A673 (cell line): ENCODE results near the gene TEX13A. TPM values are rescaled to one million over a fixed set of nuclear protein-coding genes. Genes with fewer than 3 reads are reported as not detected.

Source experiments
- BruUV-seq: library from RNA; stranded (reverse); fragments of 400-500 nt; replicated peaks from 2 replicates; lab custom pipeline; 2021; lab: Mats Ljungman, UMichigan
- CTCF ChIA-PET: fragments of 300-600 bp; sonication (Branson Sonifier 250); formaldehyde crosslinking; loops from one replicate; lab custom pipeline; 2022; ENCODE audit warnings: antibody characterized with exemption; lab: Charles Lee
- POLR2A ChIA-PET: fragments of 300-600 bp; sonication (Branson Sonifier 250); formaldehyde crosslinking; loops from one replicate; lab custom pipeline; 2022; ENCODE audit warnings: antibody characterized with exemption; ENCODE audit not compliant: low non-redundant PET; lab: Charles Lee
- DNase-seq: peaks from one replicate; pipeline ENCODE4 v3.0.0-alpha.2; 2015; ENCODE audit warnings: low spot score
- H3K27ac ChIP-seq: fragments of 200-600 bp; sonication (generic); 2 replicates; pipeline ENCODE4 v1.5.1; 2016; ENCODE audit warnings: mixed run types, low read depth, mild to moderate bottlenecking, mixed read lengths, antibody characterized with exemption, low read length; ENCODE audit not compliant: poor library complexity, severe bottlenecking
- H3K27me3 ChIP-seq: fragments of 200-600 bp; sonication (generic); replicated peaks from 2 replicates; pipeline ENCODE4 v1.6.1; 2017; ENCODE audit warnings: mixed run types, low read depth, mild to moderate bottlenecking, mixed read lengths, antibody characterized with exemption, low read length; ENCODE audit not compliant: insufficient read depth, poor library complexity
- H3K36me3 ChIP-seq: fragments of 200-600 bp; sonication (generic); 2 replicates; pipeline ENCODE4 v1.6.1; 2016; ENCODE audit warnings: mixed run types, mild to moderate bottlenecking, mixed read lengths, antibody characterized with exemption, low read length; ENCODE audit not compliant: insufficient read depth, poor library complexity, severe bottlenecking
- H3K4me1 ChIP-seq: fragments of 200-600 bp; sonication (generic); 2 replicates; pipeline ENCODE4 v1.6.1; 2017; ENCODE audit warnings: mixed run types, mild to moderate bottlenecking, mixed read lengths, antibody characterized with exemption, low read length; ENCODE audit not compliant: insufficient read depth, poor library complexity, severe bottlenecking
- H3K4me3 ChIP-seq: fragments of 200-600 bp; sonication (generic); 2 replicates; pipeline ENCODE4 v1.5.1; 2016; ENCODE audit warnings: low read depth, mixed run types, mild to moderate bottlenecking, mixed read lengths, low read length; ENCODE audit not compliant: poor library complexity, severe bottlenecking
- H3K9me3 ChIP-seq: fragments of 200-600 bp; sonication (generic); 2 replicates; pipeline ENCODE4 v1.6.1; 2016; ENCODE audit warnings: mixed run types, low read depth, mild to moderate bottlenecking, mixed read lengths, antibody characterized with exemption, low read length; ENCODE audit not compliant: poor library complexity, severe bottlenecking
- EZH2 ChIP-seq: fragments of 200-600 bp; sonication (generic); IDR thresholded peaks from 2 replicates; pipeline ENCODE4 v1.6.1; 2017; ENCODE audit warnings: borderline replicate concordance, low read depth, mild to moderate bottlenecking, mixed read lengths, antibody characterized with exemption, low read length; ENCODE audit not compliant: poor library complexity, severe bottlenecking
- intact Hi-C: fragments of 100-400 bp; cut with micrococcal nuclease; formaldehyde crosslinking; loops from one replicate; pipeline ENCODE4 v1.10.0; 2022; ENCODE audit not compliant: unreplicated experiment
- total RNA-seq: library from RNA; stranded (reverse); gene quantifications from 2 replicates; pipeline ENCODE4 v1.2.3, GENCODE V29; 2021
- TF ChIP-seq, protein P1 (sequence below): fragments of 300-800, 200-600 bp; sonication (generic); conservative IDR thresholded peaks from 2 replicates; pipeline ENCODE4 v1.5.1; 2017; ENCODE audit warnings: low read depth, mild to moderate bottlenecking, antibody characterized with exemption, low read length, moderate library complexity, mixed read lengths

Gene TEX13A
- total RNA-seq, 1 experiment from 2014 or later = not detected

DNA sequence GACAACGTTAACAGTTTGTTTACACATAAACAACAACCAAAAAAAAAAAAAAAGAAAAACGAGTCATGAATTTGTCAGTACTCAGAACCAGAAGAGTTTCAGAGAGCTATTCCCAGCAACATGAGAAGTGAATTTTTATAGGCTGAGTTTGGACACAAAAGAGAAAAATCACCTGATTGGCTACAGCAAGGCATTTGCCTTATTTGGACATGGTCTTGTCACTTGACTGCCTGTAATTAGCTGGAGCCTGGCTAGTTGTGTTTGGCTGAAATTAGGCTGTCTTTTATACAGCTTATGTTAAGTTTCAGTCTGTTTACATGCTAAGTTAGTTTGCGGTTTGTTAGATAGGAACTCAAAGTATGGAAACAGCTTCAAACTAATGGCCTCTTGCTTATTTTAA, 880 bp upstream of the TEX13A start:
- POLR2A ChIA-PET = no interaction called here

DNA sequence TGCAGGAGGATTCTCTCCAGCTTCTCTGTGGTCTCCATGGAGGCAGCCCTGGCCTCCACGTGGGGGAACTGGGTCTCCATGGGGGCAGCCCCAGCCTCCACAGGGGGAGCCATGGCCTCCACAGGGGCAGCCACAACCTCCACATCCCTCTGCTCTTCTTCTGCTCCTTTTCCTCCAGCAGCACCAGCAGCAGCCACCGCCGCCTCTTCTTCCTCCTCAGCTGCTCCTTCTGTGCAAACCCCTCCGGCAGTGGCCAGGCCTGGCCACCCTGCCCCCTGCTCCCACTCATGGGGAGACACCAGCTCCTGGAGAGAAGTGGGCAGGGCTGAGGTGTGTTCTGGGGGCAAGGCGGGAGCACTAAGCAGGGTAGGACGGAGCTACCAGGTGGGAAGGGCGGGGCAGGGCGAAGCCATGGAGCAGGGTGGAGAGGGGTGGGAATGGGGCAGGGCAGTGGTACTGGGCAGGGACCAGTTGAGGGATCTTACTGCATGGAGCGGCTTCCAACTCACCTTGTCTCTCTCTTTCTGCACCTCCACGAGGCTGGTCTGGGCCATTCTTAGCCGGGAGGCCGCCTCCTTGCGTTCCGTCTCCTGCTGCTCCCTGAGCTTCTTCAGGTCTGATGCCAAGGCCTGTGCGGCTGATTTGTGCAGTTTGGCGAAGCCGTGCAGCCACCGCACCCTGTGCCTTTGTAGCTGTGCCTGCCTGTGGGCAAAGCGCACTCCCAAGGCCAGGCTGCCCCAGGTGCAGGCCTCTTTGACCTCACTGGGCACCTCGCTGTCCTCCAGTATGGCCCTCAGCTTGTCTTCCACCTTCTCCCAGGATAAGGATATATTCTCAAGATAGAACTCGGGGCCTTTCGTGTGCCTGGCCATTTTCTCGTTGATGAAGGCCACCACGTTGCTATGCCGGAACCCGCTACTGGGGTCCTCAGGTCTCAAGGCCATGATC, 766 bp downstream of the TEX13A start:
- no peak for DNase-seq
- BruUV-seq = no TSS peak
- no peak for TF ChIP-seq EZH2
- TF ChIP-seq, protein P1, sequence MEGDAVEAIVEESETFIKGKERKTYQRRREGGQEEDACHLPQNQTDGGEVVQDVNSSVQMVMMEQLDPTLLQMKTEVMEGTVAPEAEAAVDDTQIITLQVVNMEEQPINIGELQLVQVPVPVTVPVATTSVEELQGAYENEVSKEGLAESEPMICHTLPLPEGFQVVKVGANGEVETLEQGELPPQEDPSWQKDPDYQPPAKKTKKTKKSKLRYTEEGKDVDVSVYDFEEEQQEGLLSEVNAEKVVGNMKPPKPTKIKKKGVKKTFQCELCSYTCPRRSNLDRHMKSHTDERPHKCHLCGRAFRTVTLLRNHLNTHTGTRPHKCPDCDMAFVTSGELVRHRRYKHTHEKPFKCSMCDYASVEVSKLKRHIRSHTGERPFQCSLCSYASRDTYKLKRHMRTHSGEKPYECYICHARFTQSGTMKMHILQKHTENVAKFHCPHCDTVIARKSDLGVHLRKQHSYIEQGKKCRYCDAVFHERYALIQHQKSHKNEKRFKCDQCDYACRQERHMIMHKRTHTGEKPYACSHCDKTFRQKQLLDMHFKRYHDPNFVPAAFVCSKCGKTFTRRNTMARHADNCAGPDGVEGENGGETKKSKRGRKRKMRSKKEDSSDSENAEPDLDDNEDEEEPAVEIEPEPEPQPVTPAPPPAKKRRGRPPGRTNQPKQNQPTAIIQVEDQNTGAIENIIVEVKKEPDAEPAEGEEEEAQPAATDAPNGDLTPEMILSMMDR = no peak
- Histone ChIP-seq H3K27ac (no peak overlapping the region), H3K9me3 (no peaks in the 10 kb centered on the region), H3K27me3 (peaks cover 8% of the 10 kb centered on the region), H3K36me3 (no peaks in the 10 kb centered on the region), H3K4me3 (no peak overlapping the region), H3K4me1 (no peaks in the 10 kb centered on the region)
- intact Hi-C loops = no loop called here
- POLR2A ChIA-PET = no interaction called here
- CTCF ChIA-PET = no interaction called here

More for the DNA sequence above, 880 bp upstream of the TEX13A start:
- TF ChIP-seq EZH2 = no peak
- TF ChIP-seq, protein P1 = no peak
- Histone ChIP-seq H3K27me3 (peaks cover 8% of the 10 kb centered on the region), H3K9me3 (no peaks in the 10 kb centered on the region), H3K4me1 (no peaks in the 10 kb centered on the region), H3K36me3 (no peaks in the 10 kb centered on the region), H3K4me3 (no peak overlapping the region), H3K27ac (no peak overlapping the region)
- BruUV-seq = no TSS peak
- intact Hi-C loops = no loop called here
- CTCF ChIA-PET = no interaction called here
- no peak for DNase-seq

DNA sequence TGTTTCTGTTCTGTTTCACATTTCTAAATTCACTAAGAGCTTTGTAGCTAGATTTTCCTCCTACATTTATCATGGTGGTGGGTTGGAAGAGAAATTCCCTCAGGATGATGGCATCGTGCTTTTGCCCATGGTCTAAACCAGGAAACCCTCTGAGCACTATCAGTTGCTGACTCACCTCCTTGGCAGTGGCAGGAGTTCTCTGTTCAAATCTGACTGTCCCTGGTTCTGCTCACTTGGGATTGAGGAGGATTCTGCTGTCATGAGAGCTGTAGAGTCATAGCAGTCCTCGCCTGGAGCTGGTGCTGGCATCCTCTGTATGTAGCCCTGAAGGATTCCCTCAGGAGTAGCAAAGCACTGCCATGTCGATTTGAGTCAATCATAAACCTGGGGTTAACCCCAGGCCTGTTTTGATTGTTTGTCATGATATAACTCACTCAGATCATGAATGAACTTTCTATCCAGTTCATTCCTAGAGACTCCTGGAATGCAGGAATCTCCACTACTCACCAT, 9.4 kb downstream of the TEX13A start:
- intact Hi-C loops = no loop called here
- ChIA-PET POLR2A (no interaction called here), CTCF (no interaction called here)
- Histone ChIP-seq H3K4me3 (no peak overlapping the region), H3K36me3 (no peaks in the 10 kb centered on the region), H3K4me1 (no peaks in the 10 kb centered on the region), H3K27me3 (no peaks in the 10 kb centered on the region), H3K9me3 (no peaks in the 10 kb centered on the region), H3K27ac (no peak overlapping the region)
- DNase-seq = no peak
- BruUV-seq = no TSS peak
- TF ChIP-seq, protein P1 = no peak
